GM10248 (cell line): ENCODE data around the gene TOM1.

Experiments
- CTCF ChIA-PET: fragments of 300-600 bp; sonication (Branson Sonifier 250); formaldehyde crosslinking; extraction: SDS; loops from one replicate; lab custom pipeline; 2021; ENCODE audit warnings: antibody characterized with exemption; lab: Yijun Ruan, JAX
- POLR2A ChIA-PET: fragments of 350-650 bp; sonication (Branson Sonifier 250); formaldehyde crosslinking; extraction: SDS; loops from one replicate; lab custom pipeline; 2020; ENCODE audit warnings: antibody characterized with exemption; lab: Yijun Ruan, JAX
- DNase-seq: peaks from one replicate; pipeline ENCODE4 v3.0.0; 2012; ENCODE audit errors: extremely low spot score
- CTCF ChIP-seq: IDR thresholded peaks from 2 replicates; pipeline ENCODE4 v1.5.1; 2012; ENCODE audit warnings: mild to moderate bottlenecking, low read depth; ENCODE audit errors: extremely low read depth, missing control alignments, control extremely low read depth

Gene TOM1

GRCh38 chr22:35303029-35303624 is 3.4 kb downstream of the TOM1 start:
- no peak for TF ChIP-seq CTCF
- no peak for DNase-seq
- POLR2A ChIA-PET: interaction anchor here (0.6 kb wide), 1 partner anchor 59 kb away, joined by 3 read pairs; no protein-coding TSS in a partner anchor
- CTCF ChIA-PET: interaction anchor here (1.1 kb wide), 1 partner anchor 24 kb away, joined by 3 read pairs; no protein-coding TSS in a partner anchor

GRCh38 chr22:35305525-35306070 is 5.9 kb downstream of the TOM1 start:
- POLR2A ChIA-PET: no interaction called here
- DNase-seq: no peak
- TF ChIP-seq CTCF: no peak
- CTCF ChIA-PET: interaction anchor here (1.0 to 1.7 kb wide), 6 partner anchors 8 to 175 kb away, joined by 3 to 5 read pairs (median 4); no protein-coding TSS in a partner anchor

GRCh38 chr22:35306350-35306967 is 6.8 kb downstream of the TOM1 start:
- POLR2A ChIA-PET: no interaction called here
- no peak for DNase-seq
- TF ChIP-seq CTCF: no peak
- CTCF ChIA-PET: interaction anchor here (1.0 to 1.7 kb wide), 6 partner anchors 9 to 105 kb away, joined by 3 to 5 read pairs (median 4); no protein-coding TSS in a partner anchor

GRCh38 chr22:35307372-35307771 is 7.7 kb downstream of the TOM1 start:
- CTCF ChIA-PET: interaction anchor here (1.3 to 1.7 kb wide), 3 partner anchors 10 to 27 kb away, joined by 3 to 5 read pairs (median 4); no protein-coding TSS in a partner anchor
- no peak for TF ChIP-seq CTCF
- POLR2A ChIA-PET: no interaction called here
- DNase-seq: no peak

- TF ChIP-seq CTCF: no peak
- ChIA-PET POLR2A (interaction anchor here (1.7 kb wide), 1 partner anchor 8 kb away, joined by 6 read pairs; the partner anchor contains the start of gene TOM1), CTCF (interaction anchor here (1.3 kb wide), 1 partner anchor 22 kb away, joined by 3 read pairs; no protein-coding TSS in a partner anchor)
- no peak for DNase-seq
Measured at GRCh38 chr22:35307892-35308291, 8.2 kb downstream of the TOM1 start.

GRCh38 chr22:35308480-35309021 is 8.9 kb downstream of the TOM1 start:
- CTCF ChIA-PET: interaction anchor here (0.9 kb wide), 1 partner anchor 11 kb away, joined by 3 read pairs; no protein-coding TSS in a partner anchor
- no peak for TF ChIP-seq CTCF
- DNase-seq: no peak
- POLR2A ChIA-PET: interaction anchor here (1.7 kb wide), 1 partner anchor 9 kb away, joined by 6 read pairs; the partner anchor contains the start of gene TOM1
